ENCODE measurements around the gene DNAH10.

DNAH10 gene

GRCh38 chr12:123846340-123846739 is 84.2 kb downstream of the DNAH10 start:
- no peak for DNase-seq

- no peak for DNase-seq
These were observed 84.9 kb downstream of the DNAH10 start for GRCh38 chr12:123847019-123847418.

GRCh38 chr12:123847876-123848275 is 85.8 kb downstream of the DNAH10 start:
- DNase-seq: no peak

- DNase-seq: no peak
These were observed 87.4 kb downstream of the DNAH10 start for GRCh38 chr12:123849517-123849916.

GRCh38 chr12:123850246-123851134 is 88.4 kb downstream of the DNAH10 start:
- DNase-seq: no peak

- DNase-seq: no peak
These were observed 91.4 kb downstream of the DNAH10 start for GRCh38 chr12:123853396-123854070.

GRCh38 chr12:123854232-123854631 is 92.1 kb downstream of the DNAH10 start:
- no peak for DNase-seq

GRCh38 chr12:123854918-123855317 is 92.8 kb downstream of the DNAH10 start:
- DNase-seq: no peak

GRCh38 chr12:123856681-123857080 is 94.6 kb downstream of the DNAH10 start:
- DNase-seq: no peak

GRCh38 chr12:123858176-123858575 is 96.1 kb downstream of the DNAH10 start:
- DNase-seq: no peak

- DNase-seq: no peak
These were observed 96.9 kb downstream of the DNAH10 start for GRCh38 chr12:123859035-123859434.

- no peak for DNase-seq
These were observed 98.3 kb downstream of the DNAH10 start for GRCh38 chr12:123860377-123860776.

GRCh38 chr12:123861392-123861791 is 99.3 kb downstream of the DNAH10 start:
- DNase-seq: no peak

GRCh38 chr12:123867141-123867540 is 105.0 kb downstream of the DNAH10 start:
- no peak for DNase-seq

GRCh38 chr12:123868791-123869190 is 106.7 kb downstream of the DNAH10 start:
- no peak for DNase-seq

- no peak for DNase-seq
These were observed 111.7 kb downstream of the DNAH10 start for GRCh38 chr12:123873793-123874192.

- no peak for DNase-seq
These were observed 115.9 kb downstream of the DNAH10 start for GRCh38 chr12:123877968-123878367.

- DNase-seq: no peak
These were observed 117.0 kb downstream of the DNAH10 start for GRCh38 chr12:123879101-123879500.

- DNase-seq: no peak
These were observed 117.6 kb downstream of the DNAH10 start for GRCh38 chr12:123879691-123880090.

GRCh38 chr12:123882161-123882705 is 120.1 kb downstream of the DNAH10 start:
- DNase-seq: no peak

GRCh38 chr12:123886258-123886657 is 124.2 kb downstream of the DNAH10 start:
- no peak for DNase-seq

- no peak for DNase-seq
These were observed 125.0 kb downstream of the DNAH10 start for GRCh38 chr12:123886931-123887582.

- no peak for DNase-seq
These were observed 126.9 kb downstream of the DNAH10 start for GRCh38 chr12:123888989-123889388.
